ENCODE data around the gene UNC13C.

Gene UNC13C

GRCh38 chr15:54502416-54503075, 524.3 kb downstream of the UNC13C start:
- no peak for DNase-seq

- no peak for DNase-seq
Measured at GRCh38 chr15:54504695-54505094, 526.5 kb downstream of the UNC13C start.

GRCh38 chr15:54506977-54507524, 528.8 kb downstream of the UNC13C start:
- DNase-seq: no peak

GRCh38 chr15:54514601-54515000, 536.4 kb downstream of the UNC13C start:
- no peak for DNase-seq

- DNase-seq: no peak
Measured at GRCh38 chr15:54515664-54516582, 537.7 kb downstream of the UNC13C start.

- no peak for DNase-seq
Measured at GRCh38 chr15:54517366-54517765, 539.1 kb downstream of the UNC13C start.

GRCh38 chr15:54518156-54518882, 540.1 kb downstream of the UNC13C start:
- no peak for DNase-seq

GRCh38 chr15:54519577-54519976, 541.3 kb downstream of the UNC13C start:
- DNase-seq: no peak

- no peak for DNase-seq
Measured at GRCh38 chr15:54520616-54521015, 542.4 kb downstream of the UNC13C start.

GRCh38 chr15:54521206-54521605, 543.0 kb downstream of the UNC13C start:
- no peak for DNase-seq

- DNase-seq: no peak
Measured at GRCh38 chr15:54528021-54528420, 549.8 kb downstream of the UNC13C start.

- no peak for DNase-seq
Measured at GRCh38 chr15:54540721-54541120, 562.5 kb downstream of the UNC13C start.

- no peak for DNase-seq
Measured at GRCh38 chr15:54547491-54547890, 569.2 kb downstream of the UNC13C start.

GRCh38 chr15:54550954-54551353, 572.7 kb downstream of the UNC13C start:
- no peak for DNase-seq

GRCh38 chr15:54556231-54556630, 578.0 kb downstream of the UNC13C start:
- DNase-seq: no peak

GRCh38 chr15:54559405-54560069, 581.3 kb downstream of the UNC13C start:
- no peak for DNase-seq

- DNase-seq: no peak
Measured at GRCh38 chr15:54560417-54560816, 582.2 kb downstream of the UNC13C start.

GRCh38 chr15:54564166-54564565, 585.9 kb downstream of the UNC13C start:
- DNase-seq: no peak

- no peak for DNase-seq
Measured at GRCh38 chr15:54566654-54567053, 588.4 kb downstream of the UNC13C start.

GRCh38 chr15:54567408-54568035, 589.3 kb downstream of the UNC13C start:
- no peak for DNase-seq

- no peak for DNase-seq
Measured at GRCh38 chr15:54568381-54568780, 590.1 kb downstream of the UNC13C start.

- no peak for DNase-seq
Measured at GRCh38 chr15:54571576-54571975, 593.3 kb downstream of the UNC13C start.
